LNCAP (cell line): ENCODE results near the gene CLSTN1.

Experiments used
- TF ChIP-seq, protein P1 (sequence below): fragments of 450-650 bp; IDR thresholded peaks from 2 replicates; pipeline ENCODE4 v1.5.1; 2017; ENCODE audit warnings: mild to moderate bottlenecking

CLSTN1 gene

DNA sequence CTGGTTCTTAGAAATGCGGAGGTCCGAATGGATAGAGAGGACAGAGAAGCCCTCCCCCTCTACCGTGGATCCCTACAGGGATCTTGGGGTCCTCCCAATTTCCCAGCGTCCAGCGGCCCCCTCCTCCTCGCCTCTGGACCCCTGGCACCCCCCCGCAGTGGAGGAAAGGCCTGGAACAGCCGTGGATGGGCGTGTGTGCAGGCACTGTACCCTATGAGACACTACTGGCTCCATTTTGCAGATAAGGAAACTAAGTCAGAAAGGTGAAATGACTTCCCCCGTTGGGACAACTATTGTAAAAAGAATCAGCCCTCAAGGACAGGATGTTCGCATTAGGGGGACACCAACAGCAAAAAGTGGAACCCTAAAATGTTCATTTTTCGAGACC, 931 bp upstream of the CLSTN1 start:
- TF ChIP-seq, protein P1, sequence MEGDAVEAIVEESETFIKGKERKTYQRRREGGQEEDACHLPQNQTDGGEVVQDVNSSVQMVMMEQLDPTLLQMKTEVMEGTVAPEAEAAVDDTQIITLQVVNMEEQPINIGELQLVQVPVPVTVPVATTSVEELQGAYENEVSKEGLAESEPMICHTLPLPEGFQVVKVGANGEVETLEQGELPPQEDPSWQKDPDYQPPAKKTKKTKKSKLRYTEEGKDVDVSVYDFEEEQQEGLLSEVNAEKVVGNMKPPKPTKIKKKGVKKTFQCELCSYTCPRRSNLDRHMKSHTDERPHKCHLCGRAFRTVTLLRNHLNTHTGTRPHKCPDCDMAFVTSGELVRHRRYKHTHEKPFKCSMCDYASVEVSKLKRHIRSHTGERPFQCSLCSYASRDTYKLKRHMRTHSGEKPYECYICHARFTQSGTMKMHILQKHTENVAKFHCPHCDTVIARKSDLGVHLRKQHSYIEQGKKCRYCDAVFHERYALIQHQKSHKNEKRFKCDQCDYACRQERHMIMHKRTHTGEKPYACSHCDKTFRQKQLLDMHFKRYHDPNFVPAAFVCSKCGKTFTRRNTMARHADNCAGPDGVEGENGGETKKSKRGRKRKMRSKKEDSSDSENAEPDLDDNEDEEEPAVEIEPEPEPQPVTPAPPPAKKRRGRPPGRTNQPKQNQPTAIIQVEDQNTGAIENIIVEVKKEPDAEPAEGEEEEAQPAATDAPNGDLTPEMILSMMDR: no peak

DNA sequence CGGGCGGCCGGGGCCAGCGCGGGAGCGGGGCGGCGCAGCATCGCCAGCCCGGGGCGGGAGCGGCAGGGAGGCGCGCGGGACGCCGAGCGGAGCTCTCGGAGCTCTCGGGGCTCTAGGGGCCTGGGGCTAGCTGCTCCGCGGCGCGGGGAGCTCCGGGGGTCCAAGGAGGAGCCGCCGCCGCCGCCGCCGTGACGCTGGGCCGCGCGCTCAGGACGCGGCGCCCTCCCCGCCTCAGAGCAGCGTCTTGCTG, 147 bp downstream of the CLSTN1 start:
- TF ChIP-seq, protein P1: no peak

DNA sequence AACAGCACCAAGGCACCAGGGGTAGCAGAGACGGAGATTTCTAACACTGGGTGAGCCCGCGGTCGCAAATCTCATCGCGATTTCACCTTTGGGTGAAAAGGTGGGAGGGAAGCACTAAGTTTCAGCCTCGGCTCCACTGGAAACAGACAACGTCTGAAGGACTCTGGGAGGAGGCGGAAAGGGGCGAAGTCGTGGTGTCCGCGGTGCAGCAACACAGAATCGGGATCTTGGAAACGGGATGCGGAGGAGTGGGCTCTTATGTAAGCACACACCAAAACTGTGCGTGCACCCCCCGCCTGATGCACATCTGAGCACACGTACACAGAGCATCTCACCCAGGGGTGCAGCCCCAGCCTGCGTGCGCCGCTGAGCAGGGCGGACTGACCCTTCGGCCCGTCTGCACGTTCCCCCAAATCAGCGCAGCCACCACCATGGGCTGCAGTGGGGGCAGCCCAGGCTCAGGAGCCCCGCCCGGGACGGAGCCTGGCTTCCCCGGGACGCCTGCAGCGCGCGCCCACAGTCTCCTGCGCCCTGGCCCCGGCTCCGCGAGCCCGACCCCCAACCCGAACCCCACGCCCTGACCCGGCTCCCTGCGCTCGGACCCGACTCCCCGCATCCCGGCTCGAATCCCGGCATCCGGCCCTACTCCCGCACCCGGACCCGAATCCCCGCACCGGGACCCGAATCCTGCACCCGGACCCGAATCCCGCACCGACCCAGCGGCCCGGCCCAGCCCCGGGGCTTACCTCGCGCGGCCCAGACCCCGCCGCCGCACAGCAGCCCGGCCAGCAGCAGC, 670 bp downstream of the CLSTN1 start:
- TF ChIP-seq, protein P1: no peak

DNA sequence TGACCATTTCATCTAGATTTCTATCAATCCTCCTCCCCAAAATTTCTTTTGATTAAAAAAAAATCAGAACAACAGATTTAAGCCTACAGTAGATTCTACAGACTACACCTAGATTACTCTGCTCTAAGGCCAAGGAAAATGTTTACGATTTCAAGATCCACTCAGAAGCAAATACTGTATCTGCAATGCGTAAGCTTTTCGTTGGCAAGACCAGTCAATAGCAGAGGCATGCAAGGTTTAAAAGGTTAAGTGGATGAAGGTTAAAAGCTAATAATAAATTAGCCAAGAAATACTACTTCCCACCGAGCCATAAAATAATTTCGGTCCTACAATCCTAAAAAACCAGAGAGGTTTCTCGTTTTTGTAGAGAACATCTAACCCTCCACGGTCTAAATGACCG, 1.3 kb downstream of the CLSTN1 start:
- TF ChIP-seq, protein P1: no peak

DNA sequence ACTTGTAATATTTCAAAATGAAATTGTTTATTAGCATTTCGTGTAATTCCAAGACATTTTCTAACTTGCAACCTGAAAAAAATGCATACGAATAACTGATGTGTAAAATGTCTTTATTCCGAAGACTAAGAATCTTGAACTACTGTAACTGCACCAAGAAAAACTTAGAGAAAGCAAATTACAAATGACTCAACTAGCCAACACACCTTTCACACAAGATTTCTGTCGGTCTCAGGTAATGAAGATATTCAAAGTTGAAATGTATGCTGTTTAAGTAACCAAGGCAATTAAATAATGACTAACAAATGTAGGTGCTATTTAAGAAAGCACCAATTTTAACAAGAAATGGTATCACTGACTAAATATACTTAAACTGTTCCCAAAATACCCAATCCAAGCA, 2.1 kb downstream of the CLSTN1 start:
- TF ChIP-seq, protein P1: no peak

DNA sequence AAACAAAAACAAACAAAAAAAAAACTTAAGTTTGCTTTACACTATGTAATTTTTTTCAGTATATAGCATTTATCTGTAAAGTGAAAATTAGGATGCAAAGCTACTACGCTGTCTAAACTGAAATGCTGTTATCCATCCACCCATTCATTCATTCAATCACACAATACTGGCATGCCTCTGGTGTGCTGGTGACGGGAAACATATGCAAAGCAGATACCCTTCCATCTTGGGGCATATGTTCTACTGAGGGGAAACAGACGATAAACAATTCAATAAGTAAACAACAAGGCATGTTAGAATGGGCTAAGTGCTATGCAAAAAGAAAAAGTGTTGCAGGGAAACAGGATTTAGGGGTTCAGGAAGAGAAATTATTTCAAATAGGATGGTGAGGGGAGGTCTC, 3.2 kb downstream of the CLSTN1 start:
- TF ChIP-seq, protein P1: no peak

DNA sequence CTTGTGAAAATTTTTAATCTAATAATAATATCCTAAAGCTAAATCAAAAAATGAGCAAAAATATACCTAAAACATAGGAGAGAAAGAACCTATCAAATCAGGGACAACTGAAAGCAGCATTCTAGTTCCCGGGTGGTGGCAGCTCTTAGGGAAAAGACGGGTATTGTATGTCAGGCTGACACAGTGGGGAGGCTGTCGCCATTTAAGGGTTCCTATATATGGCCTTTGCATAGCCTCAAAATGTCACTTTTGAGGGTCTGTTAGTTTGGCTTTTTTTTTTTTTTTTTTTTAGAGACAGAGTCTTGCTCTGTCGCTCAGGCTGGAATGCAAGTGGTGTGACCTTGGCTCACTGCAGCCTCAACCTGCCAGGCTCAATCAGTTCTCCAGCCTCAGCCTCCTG, 6.0 kb downstream of the CLSTN1 start:
- TF ChIP-seq, protein P1: no peak

DNA sequence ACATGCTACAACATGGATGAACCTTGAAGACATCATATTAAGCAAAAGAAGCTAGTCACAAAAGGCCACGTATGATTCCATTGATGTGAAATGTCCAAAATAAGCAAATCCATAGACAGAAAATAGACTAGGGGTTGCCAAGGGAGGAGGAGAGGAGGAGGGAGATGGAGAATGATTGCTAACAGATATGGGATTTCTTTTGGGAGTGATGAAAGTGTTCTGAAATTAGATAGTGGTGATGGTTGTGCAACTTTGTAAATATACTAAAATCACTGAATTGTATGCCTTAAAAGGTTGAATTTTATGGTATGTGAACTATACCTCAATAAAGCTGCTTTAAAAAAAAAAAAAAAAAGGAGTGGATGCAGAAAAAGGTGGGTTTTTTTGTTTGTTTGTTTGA, 7.6 kb downstream of the CLSTN1 start:
- TF ChIP-seq, protein P1: no peak
